Measurements from ENCODE around the gene TLR5.

TLR5 gene

DNA sequence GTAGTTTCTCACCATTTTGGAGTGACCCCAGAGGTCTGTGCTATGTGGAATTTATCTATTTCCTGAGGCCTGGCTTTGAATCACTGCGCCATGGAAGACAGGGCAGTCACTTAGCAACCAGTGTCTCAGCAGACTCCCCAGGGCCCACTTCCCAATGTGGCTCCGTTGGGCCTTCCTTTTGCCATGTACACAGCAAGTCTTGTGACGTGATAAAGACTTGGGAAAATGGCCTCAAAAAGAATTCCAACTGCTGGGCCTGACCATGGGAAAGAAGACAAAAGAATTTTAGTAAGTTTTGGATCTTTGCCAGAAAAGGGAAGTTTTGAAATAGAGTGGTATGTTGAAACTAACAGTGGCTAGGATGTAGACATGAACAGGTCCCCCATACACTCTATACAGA lies 36.2 kb downstream of the TLR5 start:
- no peak for DNase-seq

DNA sequence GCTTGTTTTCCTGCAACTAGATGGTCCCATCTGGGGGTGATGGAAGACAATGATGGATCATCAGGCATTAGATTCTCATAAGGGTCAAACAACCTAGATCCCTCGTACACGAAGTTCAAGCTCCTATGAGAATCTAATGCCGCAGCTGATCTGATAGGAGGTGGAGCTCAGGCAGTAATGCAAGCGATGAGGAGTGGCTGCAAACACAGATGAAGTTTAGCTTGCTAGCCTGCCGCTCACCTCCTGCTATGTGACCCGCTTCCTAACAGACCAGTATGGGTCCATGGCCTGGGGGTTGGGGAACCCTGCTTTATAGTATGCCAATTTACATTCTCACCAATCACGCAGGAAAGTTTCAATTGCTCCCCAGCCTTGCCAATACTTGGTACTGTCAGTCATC lies 37.5 kb downstream of the TLR5 start:
- no peak for DNase-seq

DNA sequence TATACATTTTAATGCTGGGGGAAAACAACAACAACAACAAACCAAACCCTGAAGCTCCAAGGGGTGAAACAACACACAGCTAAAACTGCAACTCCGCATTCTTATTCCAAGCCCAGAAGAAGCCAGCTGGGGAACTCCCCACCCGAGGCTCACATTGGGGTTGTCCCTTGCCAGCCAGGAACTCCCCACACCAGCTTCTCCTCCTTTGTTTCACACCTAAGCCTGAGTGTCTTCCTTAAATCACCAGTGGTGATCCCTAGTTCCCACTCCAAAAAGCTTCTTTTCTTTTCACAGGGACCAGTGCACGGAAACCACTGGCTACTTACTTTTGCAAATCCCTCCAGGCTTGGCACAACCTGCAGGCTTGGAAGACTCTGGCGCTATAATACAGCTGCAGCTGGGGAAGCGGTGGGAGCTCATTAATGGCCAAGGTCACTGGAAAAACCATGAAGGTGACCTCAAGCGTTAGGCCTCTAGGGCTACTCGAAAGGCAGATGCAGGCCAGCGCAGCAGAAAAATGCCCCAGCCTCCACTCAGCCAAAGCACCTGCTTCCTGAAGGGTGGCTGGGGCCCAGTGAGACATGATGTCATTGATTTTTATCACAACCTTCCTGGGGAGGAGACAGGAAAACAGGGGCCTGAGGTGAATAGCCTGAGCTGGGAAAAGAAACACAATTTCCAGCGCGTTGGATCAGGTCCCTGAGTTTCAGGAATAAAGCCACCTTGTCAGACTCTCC lies 40.1 kb downstream of the TLR5 start:
- DNase-seq = no peak

DNA sequence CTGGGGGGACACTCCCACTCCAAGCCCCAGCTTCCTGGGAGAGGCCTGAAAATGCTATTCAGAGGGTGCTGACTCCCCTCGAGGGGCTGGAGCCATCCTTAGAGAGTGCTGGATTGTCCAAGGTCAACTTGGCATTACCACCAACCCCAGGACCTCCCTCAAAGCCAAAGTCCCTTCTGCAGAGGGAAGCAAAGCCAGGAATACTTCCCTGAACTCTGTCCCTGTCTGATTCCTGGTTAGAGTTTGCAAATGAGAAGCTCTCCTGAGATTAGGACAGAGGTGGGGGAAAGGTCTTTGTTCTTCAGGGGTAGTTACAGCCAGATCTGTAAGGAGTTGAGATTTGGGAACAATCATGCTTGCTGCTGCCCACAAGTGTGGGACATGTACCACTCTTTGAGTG lies 45.3 kb downstream of the TLR5 start:
- DNase-seq = no peak

DNA sequence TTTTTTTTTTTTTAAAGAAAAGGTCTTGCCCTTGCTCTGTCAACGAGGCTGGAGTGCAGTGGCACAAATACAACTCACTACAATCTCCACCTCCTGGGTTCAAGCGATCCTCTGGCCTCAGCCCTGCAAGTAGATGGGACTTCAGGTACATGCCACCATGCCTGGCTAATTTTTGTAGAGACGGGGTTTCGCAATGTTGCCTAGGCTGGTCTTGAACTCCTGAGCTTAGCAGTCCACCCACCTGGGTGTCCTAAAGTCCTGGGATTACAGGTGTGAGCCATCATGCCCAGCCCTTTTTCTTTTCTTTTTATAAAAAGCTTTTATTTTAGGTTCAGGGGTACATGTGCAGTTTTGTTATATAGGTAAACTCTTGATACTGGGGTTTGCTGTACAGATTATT lies 47.2 kb downstream of the TLR5 start:
- DNase-seq = no peak

DNA sequence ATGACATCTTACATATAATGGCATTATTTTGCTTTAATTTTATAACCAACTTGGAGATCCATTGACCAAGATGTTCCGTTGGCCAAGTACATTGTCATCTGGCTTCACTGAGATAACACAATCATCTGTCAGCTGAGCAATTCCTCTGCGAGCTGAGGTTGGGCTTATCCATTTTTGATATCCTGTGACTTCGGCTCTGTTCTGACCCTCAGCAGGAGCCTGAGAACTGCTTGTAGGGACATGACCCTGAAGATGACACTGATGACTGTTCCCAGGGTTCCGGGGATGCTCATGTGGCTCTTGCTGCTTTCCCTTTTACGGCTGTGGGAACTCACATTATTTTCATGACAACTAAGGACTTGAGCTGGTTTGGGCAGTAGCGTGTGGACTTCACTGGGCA lies 51.2 kb downstream of the TLR5 start:
- DNase-seq = peak; percentile 58

DNA sequence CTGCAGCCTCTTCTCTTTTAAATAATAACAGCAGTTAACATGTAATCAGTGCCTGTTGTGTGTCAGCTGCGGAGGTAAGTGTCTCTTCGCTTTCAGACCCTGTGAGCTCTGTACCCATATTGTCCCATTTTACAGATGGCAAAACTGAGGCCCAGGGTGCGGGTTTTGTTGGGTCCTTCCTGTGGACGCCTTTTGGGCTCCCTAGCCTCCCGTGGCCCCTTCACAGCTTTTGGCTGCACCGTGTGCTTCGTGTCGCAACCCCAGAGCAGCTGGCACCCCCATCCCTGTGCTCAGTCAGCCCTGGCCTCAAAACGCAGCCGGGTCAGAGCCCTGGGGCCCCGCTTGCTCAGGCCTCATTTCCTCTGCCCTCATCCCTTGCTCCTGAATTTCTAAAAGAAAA lies 53.8 kb downstream of the TLR5 start:
- DNase-seq = no peak

DNA sequence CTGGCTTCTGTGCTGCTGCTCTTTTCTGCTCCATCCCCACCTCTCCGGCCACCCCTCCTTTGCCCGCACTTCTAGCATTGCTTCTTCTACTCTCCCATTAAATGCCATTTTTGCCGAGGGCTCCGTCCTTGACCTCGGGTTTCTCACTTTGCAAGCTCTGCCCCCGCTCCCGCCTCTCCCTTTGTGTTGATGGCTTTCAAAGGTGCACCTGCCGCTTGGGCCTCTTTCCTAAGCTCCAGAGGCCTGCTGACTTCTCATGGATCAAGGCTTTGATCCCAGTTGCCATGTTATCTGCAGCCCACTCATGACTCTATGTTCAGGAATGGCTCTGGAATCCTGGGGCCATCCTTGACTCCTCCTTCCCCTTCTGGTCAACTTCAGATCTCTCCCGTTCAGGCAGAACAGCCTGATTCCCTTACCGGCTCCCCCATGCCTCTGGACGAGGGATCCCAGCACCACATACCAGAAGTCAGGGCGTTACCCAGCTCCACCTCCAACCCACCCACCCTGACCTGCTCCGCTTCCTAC lies 54.3 kb downstream of the TLR5 start:
- no peak for DNase-seq

DNA sequence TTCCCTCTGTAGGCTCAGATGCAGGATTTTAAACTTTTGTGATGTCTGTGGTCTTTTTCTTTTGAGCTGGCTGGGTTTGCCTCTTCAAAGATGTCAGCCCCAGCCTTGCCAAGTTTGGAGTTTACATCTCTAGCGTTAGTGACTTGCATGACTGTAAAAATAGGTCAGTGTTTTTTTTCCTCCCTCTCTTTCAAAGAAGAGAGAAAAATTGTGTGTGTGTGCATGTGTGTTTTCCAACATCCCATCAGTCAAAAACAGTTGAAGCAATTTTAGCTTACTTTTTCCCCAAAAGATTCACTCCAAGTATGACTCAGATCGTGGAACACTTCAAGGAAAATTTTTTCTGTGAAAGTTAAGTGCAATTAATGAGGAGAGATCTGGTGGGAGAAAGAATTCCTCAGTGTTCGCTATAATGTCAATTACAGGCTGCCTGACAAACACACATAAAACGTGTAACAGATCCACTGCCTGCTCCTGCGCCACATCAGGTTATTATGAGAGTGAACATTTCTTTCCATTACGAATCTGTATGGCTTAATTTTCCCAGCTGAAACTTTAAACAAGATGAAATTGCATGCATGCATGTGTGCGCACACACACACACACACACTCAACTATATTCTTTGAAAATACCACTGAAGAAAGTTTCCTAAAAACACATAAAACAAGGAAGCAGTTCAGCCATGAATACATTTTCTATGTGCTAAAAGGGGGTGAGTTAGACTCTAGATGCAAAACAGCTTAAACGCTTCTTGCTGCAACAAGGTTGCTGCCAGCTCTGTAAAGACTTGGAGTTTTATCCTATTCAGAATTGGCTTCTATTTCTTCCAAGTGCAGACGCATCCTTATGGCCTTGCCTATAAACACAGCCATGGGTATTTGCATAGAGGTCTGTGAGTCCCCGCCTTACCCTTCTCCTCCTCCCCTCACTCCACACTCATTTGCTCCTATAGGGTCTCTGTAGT lies 55.5 kb downstream of the TLR5 start:
- DNase-seq = no peak

DNA sequence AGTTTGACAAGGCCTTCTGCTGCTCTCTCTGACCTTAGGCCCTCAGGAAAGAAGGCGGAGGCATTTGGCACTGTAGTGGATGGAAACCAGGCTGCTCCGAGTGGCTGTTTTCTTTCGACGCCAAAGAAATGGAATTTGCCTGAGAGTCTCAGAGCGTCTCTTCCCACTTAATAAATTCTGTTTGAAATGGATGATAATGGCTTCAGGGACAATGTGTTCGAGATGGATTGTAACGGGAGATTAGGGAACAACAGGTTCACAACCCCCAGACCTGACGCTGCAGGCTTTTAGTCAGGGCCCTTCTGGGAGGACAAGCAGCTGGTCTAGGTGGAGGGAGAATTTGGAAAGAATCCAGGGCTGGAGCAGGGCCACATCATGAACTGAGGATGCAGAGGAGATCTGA lies 58.6 kb downstream of the TLR5 start:
- DNase-seq = no peak

DNA sequence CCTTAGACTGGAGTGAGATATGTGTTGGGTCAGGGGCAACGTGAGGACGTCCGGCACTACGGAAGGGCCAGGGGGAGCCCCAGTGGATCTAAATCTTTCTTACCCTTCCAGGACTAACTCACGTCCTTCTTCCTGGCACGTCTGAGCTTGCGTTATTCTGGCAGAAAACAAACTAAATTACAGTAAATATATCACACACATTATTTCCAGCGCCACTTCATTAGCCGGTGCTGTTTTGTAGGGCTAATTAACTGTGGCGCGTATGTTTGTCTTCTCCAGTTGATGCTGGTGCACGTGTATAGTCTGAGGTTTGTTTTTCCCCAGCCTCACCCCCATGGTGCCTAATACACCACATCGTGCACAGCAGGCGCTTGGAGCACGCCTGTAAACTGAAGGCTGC lies 59.2 kb downstream of the TLR5 start:
- no peak for DNase-seq

DNA sequence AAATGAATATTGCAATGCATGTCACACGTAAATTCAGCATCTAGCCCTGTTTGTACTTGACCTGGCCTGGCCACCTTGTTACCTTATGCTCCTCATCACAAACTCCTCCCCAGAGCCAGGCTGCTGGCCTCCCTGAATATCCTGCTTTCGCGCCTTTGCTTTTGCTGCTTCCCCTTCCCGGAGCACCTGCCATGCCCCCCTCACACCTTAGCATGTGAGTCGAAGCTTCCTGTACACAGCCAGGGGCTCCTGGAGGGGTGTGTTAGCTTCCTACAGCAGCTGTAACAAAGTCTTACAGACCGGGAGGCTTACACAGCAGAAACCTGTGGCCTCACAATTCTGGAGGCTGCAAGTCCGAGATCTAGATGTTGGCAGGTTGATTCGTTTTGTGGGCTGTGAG lies 60.1 kb downstream of the TLR5 start:
- no peak for DNase-seq

DNA sequence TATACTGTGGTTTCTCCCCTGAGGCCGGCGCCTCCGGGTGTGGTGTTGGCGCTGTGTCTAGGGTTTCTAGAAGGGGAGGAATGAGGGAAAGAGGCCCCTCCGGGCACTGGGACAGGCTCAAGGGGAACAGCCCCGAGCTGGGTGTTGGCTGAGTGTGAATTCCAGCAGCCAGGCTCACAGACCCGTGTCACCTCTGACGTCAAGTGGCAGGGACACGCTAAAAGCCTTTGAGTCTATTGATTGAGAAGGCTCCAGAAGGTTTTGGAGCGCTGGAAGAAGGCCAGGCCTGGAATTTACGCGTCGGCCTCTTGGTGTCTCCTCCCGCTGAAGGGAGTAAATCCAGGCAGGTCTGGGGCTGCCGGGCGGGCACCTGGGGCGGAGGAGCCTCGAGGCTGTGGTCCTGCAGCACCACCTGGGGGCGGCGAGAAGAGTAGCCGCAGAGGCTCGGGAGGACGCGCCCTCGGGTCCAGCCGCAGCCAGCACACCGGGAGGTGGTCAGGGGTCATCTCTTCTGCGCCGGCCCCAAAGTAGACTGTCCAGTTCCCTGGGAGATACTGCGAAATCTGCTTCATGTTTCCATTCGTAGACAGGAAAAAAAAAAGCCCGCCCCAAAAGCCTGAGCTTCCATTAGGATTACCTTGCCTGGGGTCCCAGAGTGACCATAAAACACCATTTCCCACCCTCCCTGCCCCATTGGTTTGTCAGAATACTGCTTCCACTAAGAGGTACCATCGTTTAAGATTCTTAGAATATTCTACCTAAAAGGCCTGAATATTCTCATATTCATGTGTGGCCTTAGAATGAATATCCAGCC lies 61.7 kb downstream of the TLR5 start:
- peak; percentile 84 for DNase-seq

DNA sequence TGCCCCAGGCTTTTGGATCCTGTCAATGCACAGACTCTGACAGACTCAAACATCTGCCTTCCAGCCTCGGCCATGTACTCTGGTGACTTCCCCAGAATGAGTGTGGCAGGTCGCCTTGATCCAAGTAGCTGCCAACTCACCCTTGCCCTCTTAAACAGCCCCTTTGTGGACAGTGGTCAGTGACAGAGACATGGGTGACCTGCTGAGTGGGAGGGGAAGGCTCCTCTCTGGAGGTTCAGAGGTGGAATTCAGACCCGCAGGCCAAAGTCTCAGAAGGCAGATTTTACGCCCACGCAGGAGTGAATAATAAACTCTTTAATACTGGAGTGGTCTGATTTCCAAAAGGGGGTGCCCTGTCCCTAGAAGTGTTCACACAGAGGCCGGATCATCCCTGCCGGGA lies 63.5 kb downstream of the TLR5 start:
- no peak for DNase-seq

DNA sequence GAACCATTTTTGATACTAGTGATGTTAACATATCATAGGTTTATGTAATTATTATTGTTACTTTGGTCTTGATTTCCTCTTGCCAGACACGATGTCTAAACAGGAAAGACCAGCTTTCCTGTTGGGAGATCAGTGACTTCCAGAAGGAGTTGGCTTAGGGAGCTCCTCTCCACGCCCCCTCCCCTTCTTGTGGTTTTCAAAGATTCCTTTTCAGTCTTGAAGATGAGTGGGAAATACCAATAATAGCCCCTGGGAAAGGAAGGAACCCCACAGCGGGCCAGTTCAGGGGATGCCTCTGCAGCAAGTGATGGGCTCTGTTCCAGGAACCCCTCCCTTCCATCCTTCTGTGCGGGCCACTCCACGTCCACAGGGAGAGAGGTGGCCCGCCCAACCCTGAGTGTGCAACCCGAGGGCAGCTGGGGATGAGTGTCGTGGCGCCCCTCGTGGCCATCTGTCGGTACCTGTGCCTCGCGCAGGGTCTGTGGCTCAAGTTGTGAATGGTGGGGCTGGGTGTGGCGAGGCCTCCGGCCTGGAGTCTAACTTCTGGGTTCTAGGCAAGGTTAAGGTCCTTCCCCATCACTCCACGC lies 65.7 kb downstream of the TLR5 start:
- DNase-seq = no peak

DNA sequence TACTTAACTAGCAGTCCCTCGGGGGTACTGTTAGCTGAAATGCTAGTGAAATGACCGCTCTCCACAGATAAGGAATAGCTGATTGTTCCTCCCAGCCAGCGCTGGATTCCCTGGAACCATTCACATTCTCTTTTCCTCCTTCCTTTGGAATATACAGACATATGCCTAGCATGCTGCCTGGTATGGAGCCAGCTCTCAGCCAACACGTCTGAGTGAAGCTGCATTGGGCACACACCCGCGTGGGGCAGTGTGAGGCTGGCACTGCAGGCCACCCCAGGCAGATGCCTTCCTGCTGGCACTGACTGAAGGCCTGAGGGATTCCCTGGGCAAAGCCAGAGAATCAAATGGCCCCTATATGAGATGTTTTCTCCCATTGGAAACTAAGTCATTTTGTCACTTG lies 66.7 kb downstream of the TLR5 start:
- DNase-seq = no peak

DNA sequence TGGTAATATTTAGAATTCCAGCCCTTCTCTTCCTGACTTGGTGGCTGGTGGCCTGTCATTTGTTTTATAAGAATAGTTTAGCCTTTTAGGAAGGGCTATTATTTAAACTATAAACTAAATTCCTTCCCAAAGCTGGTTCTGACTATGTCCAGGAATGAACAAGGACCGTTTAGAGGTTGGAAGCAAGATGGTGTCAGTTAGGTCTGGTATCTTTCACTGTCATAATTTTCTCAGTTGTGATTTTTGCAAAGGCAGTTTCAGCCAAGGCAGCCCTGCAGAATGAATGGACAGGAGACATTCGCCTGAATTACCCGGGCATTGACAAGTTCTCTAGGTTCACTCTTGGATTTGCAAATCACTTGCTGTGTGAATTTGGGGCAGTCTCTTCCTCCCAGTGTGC lies 67.2 kb downstream of the TLR5 start:
- DNase-seq = no peak

DNA sequence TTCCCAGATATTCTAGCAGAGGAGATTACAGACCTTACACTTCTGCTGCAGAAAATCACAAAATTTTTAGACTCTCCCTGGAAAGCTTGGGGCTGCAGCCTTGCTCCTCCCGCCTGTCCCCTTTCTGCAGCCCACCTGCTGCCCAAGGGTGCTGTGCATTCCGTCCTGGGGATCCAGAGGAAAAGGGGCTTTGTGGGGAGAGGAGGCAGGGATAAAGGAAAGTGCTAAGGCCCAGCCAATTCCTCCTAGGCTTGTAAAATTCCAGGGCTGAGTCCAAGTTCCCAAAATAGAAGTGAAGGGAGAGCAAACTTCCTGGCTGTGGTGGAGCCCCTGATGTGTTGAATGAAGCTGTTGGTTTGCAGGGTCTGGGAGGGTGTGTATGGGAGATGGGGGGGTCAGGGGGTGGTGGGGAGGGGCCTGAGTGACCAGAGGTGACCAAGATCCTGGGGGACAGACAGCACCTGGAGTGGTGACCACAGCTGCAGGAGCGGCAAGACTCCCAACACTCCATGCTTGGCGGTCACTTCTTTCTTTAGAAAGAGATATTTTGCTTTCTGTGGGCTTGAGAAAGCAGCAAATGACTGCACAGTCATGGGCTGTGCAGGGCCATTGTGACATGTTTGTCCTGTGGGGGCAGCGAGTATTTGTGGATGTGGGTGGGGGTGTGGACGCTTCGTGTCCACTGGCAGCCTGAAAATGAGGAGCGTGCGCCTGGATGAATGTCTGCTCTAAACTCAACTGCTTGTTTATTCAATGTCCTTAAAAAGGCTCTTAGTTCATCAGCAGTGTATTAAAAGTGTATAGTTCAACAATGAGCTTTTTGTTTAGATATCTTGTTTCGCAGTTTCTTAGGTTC lies 68.4 kb downstream of the TLR5 start:
- DNase-seq = no peak

DNA sequence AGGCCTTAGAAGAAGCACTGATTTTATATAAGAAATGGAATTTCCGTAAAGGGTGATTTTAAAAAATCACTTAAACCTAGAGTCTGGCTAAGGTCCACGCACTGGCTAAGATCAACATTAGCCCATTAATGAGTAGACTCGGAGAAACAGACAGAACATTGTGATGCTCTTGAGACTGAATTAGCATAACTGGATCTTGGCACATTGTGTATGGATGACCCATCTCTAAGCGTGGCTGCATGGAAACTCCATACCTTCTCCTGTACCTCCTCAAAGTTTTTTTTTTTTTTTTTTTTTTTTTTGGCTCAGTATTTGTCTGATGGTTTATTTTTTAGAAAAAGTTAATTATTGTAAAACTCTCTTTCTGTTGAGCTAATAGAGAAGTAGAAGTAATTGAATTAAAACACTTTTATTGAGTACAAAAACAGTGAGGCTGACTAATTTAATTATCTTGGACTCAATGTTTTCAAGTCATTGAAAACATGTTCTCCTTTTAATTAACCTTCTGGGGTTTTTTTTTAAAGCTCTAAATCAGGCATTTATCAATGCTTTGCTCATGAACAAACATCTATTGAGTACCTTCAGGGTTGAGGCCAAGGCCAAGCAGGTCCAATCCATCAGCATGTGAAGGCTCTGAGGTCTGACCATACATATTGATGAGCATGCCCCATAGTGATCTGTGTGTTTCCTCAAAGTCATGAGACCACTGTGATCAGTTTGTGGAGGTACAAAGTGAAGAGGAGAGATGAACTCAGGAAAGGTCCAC lies 74.0 kb downstream of the TLR5 start:
- DNase-seq = no peak

DNA sequence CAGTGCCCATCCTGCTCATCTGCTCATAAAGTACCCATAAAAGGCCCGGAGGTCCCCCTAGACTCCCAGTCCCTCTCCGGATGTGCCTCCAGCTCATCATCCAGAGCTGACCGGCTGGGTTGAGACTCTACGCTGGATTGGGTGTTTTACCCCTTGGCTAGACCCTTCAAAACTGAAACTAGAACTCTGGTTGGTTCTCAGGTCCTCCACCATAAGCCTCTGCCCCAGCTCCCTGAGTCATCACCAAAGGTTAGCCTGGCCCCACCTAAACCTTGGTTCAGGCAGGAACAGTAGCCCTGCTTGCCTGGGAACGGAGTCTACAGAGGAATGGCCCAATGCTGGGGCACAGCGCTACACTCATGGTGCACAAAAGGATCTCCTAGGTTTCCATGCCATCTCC lies 75.1 kb downstream of the TLR5 start:
- no peak for DNase-seq

DNA sequence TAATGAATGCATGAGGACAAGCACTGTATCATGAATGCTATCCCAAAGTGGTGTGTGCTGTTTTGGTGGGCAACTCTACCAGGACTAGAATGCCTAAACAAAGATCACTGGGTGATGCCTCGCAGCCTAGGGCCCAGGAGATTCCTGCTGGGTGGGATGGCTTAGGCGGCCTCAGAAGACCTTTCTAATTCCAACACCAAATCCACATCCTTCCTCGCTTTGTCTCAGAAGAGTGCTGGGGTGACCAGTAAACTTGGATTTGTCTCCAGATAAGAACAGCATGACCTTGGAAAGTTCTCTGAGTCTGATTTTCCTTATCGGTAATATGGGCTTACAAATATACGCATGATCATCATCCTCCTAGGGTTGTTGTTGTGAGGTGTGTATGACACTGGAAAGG lies 76.6 kb downstream of the TLR5 start:
- no peak for DNase-seq

Measured in hematopoietic multipotent progenitor cell treated with erythropoietin and hydrocortisone succinate and interleukin-3 and kit ligand, for 8 days (in vitro differentiated cells).